Suppressor macrophage (primary cell): ENCODE results near the gene VKORC1.

Experiments
- DNase-seq, 4 experiments: peaks; one replicate each; pipeline ENCODE4 v3.0.0-alpha.2; 2020 to 2022

VKORC1 gene

DNA sequence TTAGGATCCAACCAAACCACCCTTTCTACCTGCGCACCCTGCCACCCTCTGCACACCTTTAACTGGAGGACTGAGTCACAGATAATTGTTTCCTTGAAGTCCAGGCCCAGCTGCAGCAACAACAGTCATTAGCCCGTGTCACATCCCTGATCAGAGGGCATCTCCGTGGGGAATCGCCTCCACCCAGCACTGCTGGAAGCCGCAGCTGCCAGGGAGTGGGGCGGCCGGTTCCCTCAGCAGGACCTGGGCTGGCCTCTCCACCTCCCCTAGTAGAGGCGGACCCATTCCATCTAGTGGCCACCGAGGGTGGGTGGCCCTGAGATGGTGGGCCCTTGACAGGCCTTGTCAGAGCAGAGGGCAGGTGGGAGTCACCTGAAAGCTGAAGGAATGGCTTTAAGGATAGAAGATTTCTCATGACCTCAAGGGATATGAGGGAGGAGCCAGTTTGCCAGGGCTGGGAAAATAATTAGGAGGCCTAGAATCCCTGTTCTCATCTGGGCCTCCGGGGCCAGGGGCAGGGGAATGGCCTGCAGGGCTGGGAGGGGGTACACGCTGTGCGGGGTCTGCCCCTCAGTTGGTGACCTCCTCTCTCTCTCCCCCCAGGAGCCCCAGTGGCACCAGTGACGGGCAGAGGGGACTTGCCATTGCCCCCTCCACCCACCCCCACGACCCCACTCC is 12.1 kb downstream of the VKORC1 start:
- no peak for DNase-seq

DNA sequence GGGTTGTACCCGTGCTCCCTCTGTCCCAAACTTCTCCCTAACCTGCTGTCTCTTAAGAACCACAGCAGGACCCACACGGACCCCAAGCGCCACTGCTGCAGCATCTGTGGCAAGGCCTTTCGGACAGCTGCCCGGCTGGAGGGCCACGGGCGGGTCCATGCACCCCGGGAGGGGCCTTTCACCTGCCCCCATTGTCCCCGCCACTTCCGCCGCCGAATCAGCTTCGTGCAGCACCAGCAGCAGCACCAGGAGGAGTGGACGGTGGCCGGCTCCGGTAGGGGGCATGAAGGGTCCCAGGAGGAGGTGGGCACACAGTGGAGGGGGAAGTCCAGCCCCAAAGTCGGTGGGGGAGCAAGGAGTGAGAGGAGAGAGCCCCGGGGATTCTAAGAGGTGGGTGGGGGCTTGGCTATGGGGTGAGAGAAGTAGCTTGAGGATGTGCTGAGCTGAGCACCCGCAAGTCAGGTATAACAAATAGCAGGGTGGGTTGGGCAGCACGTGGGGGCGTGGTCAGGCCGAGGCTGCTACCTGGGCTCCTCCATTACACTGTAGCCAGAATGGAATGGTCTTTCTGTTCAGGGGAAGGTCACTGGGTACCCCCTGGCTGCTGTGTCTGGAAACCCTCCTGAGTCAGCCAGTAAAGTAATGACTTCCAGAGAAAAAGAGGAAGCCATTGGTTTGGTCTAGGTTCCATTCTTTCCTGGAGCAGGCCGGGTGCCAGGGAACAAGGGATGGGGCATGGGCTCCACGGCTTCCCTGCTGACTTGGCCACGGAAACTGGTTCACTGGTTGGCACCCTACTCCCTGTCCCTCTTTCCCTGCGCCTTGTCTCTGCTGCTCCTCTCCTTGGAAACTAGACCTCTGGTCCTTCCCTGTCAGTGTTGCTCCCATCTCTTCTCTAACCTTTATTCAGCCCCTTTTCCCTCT is 12.9 kb downstream of the VKORC1 start:
- DNase-seq, result peak; percentile 20 to 48 (median 48)

DNA sequence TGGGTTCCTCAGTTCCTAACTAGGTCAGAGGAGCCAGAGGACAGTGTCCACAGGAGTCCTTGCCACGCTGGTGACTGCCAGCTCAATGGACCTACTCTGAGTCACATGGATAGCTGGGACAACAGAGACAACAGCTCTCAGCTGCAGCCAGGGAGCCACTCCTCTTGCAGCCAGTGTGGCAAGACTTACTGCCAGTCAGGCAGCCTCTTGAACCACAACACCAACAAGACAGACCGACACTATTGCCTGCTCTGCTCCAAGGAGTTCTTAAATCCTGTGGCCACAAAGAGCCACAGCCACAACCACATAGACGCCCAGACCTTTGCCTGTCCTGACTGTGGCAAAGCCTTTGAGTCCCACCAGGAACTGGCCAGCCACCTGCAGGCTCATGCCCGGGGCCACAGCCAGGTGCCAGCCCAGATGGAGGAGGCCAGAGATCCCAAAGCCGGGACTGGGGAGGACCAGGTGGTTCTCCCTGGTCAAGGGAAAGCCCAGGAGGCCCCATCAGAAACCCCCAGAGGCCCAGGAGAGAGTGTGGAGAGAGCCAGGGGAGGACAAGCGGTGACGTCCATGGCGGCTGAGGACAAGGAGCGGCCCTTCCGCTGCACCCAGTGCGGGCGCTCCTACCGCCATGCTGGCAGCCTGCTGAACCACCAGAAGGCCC is 13.7 kb downstream of the VKORC1 start:
- DNase-seq, result no peak

DNA sequence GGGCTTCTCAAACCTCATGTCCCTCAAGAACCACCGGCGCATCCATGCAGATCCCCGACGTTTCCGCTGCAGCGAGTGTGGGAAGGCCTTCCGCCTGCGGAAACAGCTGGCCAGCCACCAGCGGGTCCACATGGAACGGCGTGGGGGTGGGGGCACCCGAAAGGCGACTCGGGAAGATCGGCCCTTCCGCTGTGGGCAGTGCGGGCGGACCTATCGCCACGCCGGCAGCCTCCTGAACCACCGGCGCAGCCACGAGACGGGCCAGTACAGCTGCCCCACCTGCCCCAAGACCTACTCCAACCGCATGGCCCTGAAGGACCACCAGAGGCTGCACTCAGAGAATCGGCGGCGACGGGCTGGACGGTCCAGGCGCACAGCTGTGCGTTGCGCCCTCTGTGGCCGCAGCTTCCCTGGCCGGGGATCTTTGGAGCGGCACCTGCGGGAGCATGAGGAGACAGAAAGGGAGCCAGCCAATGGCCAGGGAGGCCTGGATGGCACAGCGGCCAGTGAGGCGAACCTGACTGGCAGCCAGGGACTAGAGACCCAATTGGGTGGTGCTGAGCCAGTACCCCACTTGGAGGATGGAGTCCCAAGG is 14.5 kb downstream of the VKORC1 start:
- no peak for DNase-seq

DNA sequence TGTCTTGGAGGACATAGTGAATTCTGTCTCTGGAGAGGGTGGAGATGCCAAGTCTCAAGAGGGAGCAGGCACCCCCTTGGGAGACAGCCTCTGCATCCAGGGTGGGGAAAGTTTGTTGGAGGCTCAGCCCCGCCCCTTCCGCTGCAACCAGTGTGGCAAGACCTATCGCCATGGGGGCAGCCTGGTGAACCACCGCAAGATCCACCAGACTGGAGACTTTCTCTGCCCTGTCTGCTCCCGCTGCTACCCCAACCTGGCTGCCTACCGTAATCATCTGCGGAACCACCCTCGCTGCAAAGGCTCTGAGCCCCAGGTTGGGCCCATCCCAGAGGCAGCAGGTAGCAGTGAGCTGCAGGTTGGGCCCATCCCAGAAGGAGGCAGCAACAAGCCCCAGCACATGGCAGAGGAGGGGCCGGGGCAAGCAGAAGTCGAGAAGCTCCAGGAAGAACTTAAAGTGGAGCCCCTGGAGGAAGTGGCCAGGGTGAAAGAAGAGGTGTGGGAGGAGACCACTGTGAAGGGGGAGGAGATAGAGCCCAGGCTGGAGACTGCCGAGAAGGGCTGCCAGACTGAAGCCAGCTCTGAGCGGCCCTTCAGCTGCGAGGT is 15.2 kb downstream of the VKORC1 start:
- DNase-seq, result peak; percentile 26 to 58 (median 56)

DNA sequence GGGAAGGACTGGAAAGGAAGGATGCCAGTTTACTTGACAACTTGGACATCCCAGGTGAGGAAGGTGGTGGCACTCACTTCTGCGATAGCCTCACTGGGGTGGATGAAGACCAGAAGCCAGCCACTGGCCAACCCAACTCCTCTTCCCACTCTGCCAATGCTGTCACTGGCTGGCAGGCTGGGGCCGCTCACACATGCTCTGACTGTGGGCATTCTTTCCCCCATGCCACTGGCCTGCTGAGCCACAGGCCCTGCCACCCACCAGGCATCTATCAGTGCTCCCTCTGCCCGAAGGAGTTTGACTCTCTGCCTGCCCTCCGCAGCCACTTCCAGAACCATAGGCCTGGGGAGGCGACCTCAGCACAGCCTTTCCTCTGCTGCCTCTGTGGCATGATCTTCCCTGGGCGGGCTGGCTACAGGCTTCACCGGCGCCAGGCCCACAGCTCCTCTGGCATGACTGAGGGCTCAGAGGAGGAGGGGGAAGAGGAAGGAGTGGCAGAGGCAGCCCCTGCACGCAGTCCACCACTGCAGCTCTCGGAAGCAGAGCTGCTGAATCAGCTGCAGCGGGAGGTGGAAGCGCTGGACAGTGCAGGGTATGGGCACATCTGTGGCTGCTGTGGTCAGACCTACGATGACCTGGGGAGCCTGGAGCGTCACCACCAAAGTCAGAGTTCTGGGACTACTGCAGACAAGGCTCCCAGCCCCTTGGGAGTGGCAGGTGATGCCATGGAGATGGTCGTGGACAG is 15.8 kb downstream of the VKORC1 start:
- no peak for DNase-seq

DNA sequence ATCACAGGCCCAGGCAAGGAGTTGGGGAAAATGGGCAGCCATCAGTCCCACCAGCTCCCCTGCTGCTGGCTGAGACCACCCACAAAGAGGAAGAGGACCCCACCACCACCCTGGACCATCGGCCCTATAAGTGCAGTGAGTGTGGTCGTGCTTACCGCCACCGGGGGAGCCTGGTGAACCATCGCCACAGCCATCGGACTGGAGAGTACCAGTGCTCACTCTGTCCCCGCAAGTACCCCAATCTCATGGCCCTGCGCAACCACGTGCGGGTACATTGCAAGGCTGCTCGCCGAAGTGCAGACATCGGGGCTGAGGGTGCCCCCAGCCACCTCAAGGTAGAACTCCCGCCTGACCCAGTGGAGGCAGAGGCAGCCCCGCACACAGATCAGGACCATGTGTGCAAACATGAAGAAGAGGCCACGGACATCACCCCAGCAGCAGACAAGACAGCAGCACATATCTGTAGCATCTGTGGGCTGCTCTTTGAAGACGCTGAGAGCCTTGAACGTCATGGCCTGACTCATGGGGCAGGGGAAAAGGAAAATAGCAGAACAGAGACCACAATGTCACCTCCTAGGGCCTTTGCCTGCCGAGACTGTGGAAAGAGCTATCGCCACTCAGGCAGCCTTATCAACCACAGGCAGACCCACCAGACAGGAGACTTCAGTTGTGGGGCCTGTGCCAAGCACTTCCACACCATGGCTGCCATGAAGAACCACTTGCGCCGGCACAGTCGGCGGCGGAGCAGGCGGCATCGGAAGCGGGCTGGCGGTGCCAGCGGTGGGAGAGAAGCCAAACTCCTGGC is 16.8 kb downstream of the VKORC1 start:
- no peak for DNase-seq

DNA sequence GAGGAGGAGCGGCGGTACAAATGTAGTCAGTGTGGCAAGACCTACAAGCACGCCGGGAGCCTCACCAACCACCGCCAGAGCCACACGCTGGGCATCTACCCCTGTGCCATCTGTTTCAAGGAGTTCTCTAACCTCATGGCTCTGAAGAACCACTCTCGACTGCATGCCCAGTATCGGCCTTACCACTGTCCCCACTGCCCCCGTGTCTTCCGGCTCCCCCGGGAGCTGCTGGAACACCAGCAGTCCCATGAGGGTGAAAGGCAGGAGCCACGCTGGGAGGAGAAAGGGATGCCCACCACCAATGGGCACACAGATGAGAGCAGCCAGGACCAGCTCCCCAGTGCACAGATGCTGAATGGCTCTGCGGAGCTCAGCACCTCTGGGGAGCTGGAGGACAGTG is 17.6 kb downstream of the VKORC1 start:
- DNase-seq, result no peak

DNA sequence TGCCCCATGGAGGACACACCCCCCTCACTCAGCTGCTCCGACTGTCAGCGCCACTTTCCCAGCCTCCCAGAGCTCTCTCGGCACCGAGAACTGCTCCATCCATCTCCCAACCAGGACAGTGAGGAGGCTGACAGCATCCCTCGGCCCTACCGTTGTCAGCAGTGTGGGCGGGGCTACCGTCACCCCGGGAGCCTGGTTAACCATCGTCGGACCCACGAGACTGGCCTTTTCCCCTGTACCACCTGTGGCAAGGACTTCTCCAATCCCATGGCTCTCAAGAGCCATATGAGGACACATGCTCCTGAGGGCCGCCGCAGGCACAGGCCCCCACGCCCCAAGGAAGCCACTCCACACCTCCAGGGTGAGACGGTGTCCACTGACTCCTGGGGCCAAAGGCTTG is 18.3 kb downstream of the VKORC1 start:
- DNase-seq, result no peak

DNA sequence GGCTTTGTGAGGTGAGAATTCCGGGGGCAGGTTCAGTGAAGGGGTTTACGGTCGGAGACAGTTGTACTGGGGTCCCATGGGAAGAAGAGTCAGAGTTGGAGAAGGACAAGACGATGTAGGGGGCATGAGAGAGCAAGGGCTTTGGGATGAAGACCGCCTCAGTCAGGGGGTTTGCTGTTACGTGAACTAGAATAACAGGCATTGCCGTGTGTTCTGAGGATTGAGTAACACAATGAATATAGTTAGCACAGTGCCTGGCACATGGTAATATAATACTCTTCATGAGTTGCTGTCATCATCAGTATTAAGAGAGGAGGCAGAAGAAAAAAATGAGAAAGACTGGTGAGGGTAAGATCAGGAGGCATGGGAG is 19.8 kb downstream of the VKORC1 start:
- DNase-seq, result peak in 2 of 4 experiments; percentile 21 to 28

DNA sequence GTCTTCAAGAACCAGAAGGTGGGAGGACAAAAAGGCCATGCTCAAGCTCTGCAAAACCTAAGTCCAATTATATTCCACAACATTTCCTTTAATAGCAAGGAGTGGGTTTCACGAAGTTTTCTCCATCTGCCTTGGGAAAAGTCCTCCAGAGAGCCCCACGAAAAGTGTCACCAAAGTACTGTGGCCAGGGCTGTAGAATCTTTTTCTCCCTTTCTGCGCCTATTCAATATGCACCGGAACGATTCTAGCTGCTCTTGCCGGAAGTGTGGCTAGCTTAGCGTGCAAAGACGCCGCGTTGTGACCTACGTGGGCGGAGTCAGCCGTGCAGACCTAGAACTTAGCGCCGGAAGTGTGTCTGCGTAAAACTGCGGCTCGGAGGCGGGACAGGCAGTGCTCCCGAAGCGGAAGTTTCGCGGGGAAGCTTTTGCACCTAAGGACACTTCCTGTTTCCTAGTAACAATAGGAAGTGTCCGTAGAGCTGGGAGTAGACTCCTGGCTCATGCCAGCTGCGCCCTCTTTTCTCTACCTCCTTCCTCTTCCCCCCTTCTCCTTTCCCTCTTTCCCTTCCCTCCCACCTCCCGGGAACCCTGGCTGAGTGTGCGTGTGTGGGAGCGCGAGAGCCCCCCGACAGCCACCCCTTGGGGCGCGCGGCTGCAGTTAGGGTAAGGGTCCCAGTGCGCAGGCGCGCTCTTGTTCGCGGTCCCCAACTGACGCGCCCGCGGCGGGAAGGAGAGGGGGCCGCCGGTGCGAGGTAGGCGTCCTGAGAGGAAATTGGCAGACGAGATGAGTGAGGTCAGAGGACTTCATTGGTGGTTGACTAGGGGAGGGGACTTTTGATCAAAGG is 20.4 kb downstream of the VKORC1 start, which contains the start of the genes ZNF646 and ZNF668:
Gene ZNF646, plus strand, starts transcription at position 453 of the 844 bp plus-strand sequence. CDS start 1,903 bp downstream, outside the sequence.
Gene ZNF668, minus strand, starts transcription at position 271 of the 844 bp plus-strand sequence. CDS start 9,781 bp downstream, outside the sequence.
- DNase-seq, result peak; percentile 99 to 100 (median 100)

DNA sequence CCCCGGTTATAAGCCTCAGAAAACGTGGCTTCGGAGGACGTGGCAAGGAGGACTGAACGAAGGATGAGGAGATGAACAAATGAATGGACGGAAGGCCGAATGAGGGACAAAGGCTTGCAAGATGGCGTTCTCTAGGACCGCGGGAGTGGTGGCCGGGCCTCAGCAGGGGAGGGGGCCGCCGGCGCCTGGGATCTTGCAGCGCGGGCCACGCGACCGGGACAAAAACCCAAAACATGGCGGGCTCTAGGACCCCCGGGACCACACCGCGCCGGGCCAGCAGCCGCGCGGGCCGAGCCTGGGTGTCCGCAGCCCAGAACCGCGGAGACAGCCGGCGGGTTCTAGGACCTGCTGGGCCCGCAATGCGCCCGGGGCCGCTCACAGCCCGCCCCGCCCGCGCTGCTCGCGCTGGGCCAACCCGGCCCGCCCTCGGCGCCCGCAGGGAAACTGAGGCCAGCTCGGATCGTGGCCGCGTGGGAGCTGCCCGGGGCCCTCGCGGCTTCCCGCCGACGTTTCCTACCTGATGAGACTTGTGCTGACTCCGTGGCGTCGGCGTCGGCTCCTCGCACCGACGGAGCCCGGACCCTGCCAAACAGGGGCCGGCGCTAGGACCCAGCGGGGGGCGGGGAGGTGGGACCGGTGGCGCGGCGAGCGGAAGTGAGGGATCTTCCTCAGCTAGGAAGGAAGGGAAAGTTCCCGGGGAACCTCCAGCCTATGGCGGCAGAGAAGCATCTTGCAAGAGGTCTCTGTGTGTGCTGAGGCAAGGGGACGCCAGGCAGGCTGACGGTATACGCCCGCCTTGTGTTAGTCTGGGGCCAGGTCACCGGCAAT is 21.2 kb downstream of the VKORC1 start:
- DNase-seq, result peak; percentile 92 to 97 (median 96)

DNA sequence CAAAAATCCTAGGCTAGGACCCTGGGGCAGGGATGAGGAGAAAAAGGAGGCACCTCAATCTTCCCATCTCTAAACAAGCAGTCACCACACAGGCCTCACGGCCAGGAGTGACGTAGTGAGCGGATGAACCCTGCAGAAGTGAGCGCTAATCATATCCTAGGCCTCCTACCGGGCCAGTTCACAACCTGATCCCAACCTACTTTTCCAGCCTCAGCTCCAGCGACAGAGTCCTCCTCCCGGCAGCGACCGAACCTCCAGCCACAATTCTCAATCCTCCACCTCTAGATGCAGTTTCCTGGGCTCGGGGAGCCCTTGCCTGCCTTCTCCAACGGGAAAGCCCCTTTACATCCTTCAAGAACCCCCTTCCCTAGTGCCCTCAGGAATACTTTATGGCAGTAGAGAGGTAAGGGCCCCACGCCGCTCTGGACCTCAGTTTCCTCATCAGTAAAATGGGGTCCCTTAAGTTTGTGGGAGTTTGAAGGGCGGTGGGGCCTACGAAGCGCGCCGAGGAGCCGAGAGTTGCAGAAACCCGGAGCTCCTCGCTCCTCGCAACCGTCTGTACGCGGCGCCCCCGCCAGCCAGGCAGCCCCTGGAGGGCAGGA is 22.0 kb downstream of the VKORC1 start:
- DNase-seq, result peak in 3 of 4 experiments; percentile 44 to 50 (median 48)

DNA sequence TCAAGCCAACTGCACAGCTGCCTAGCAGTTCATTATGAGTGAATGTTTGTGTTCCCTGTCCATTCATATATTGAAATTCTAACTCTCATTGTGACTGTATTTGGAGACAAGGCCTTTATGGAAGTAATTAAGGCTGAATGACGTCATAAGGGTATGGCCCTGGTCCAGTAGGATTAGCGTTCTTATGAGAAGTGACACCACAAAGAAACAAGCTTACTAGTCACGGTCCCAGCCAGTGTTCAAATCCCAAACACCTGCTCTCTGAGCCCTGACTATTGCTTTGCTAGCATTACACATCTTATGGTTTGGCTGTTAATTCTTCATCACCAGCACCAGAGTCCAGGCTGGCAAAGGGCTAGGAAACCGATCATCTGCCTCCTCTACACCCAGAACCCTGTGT is 22.7 kb downstream of the VKORC1 start:
- peak; percentile 23 to 59 (median 38) for DNase-seq

DNA sequence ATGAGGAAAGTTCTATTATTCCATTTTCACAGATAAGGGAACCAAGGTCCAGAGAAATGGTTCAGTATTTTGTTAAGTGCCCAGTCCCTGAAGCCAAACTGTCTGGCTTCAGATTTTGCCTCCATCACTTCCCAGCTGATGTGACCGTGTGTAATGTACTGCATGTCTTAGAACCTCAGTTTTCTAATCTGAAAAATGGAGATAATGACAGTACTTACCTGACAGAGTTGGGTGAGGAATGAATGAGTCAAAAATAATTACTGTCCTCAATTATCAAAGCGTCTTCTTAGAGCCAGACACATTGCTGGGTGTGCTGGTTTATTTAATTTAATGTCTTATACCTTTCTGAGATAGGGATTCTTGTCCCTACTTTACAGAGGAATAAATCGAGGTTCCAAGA is 27.3 kb downstream of the VKORC1 start:
- DNase-seq, result no peak

DNA sequence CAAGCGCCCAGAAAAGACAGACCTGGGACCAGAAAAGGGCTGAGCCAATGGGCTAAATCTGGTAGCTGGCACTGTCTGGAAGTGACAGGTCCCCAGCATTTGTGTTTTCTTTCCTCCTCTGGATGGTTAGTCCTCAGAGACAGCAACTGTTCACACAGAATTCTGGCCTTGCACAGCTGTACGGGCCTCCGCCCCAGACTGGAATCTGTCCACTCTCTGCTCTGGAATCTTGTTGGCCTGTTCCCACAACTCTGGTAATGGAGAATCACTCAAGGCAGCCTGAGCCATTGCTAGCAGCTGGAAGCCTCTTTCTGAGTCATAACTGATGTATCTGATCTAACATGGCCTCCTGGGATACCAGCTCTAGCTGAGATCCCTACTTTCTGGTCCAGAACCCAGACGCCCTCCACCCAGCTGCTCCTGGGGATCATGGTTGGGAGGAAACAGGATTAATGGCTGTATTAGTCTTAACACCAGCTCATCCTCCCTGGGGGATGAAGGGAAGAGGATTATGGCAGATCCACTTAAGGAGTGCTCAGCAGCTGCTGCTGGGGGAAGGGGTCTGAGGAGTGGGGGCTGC is 29.6 kb downstream of the VKORC1 start:
- DNase-seq, result no peak

DNA sequence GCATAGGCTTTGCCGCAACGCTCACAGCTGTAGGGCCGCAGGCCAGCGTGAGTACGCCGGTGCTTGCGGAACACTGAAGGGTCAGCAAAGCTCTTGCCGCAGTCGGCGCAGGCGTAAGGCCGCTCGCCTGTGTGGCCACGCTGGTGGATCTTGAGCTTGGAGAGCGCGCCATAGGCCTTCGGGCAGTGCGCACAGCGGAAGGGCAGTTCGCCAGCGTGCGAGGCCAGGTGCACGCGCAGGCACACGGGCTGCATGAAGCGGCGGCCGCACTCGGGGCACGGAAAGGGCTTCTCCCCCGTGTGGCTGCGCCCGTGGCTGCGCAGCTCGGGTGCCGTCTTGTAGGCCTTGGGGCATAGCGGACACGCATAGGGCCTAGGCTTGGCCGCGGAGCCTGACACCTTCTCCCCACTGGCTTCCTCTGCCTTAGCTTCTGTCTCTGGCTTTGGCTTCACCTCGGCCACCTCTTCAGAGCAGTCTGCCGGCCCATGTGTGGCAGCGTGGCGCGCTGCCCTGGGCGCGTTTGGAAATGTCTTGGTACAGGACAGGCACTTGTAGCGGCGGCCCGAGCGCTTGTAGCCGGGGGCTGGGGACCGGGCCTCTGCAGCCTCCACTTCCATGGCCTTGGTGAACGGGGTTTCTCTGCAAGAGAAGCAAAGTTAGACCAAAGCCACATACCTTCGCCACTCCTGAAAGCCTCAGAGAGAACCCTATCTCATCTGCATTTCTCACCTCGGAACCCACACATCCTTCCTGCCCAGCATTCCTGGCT is 30.6 kb downstream of the VKORC1 start:
- DNase-seq, result no peak
